Spinal cord (tissue), 10 donors: ENCODE data around the gene IQCE. TPM values are rescaled to one million over a fixed set of nuclear protein-coding genes. Genes with fewer than 3 reads are reported as not detected.

Source experiments
- DNase-seq, 6 donors: peaks; one replicate each; pipeline versions ENCODE4 v3.0.0 to v3.0.0-alpha.2; 2013 to 2015; ENCODE audit warnings: low spot score in 6 of 6, low read depth in 4 of 6
- H3K27ac ChIP-seq: one replicate; pipeline ENCODE4 v1.5.1; 2013; ENCODE audit warnings: low read depth, low read length, control low read depth
- H3K27me3 ChIP-seq: one replicate; pipeline ENCODE4 v1.6.1; 2013; ENCODE audit warnings: low read length; ENCODE audit not compliant: control insufficient read depth, insufficient read depth
- H3K36me3 ChIP-seq: one replicate; pipeline ENCODE4 v1.6.1; 2013; ENCODE audit warnings: low read length; ENCODE audit not compliant: control insufficient read depth, insufficient read depth
- H3K4me1 ChIP-seq: one replicate; pipeline ENCODE4 v1.6.1; 2013; ENCODE audit warnings: low read length; ENCODE audit not compliant: control insufficient read depth, insufficient read depth
- H3K4me3 ChIP-seq: one replicate; pipeline ENCODE4 v1.5.1; 2013; ENCODE audit warnings: low read depth, low read length, control low read depth
- H3K9me3 ChIP-seq: one replicate; pipeline ENCODE4 v1.6.1; 2013; ENCODE audit warnings: low read length; ENCODE audit not compliant: control insufficient read depth, insufficient read depth
- WGBS: methylation state at CpG from one replicate; pipeline ENCODE4 v1.1.5; 2013; ENCODE audit warnings: missing lambda C conversion rate; ENCODE audit not compliant: insufficient coverage; 5-methylcytosine and 5-hydroxymethylcytosine counted together
- polyA plus RNA-seq, 2 donors: library from polyadenylated mRNA; unstranded; fragments of 120-200 nt; gene quantifications; one replicate each; pipeline ENCODE4 v1.2.1, GENCODE V29; 2013; ENCODE audit not compliant: insufficient read length in 2 of 2
- total RNA-seq, 2 donors: library from RNA; depleted of rRNA in 1 of 2; stranded (reverse); fragments of 120-200 nt in 1 of 2; fragments of >200 nt in 1 of 2; gene quantifications; one replicate each; pipeline versions ENCODE4 v1.2.3 to v1.2.4, GENCODE V29; 2013 to 2014
- donor health status: healthy.

The IQCE gene
- total and polyA plus RNA-seq, 4 donors: 13.5 to 47.1 (median 31.7) TPM

GRCh38 chr7:2520761-2521290 is 38.0 kb upstream of the IQCE start:
- peaks cover 35% of the 10 kb centered on the region for H3K27me3 ChIP-seq
- peak overlapping the region; percentile 65 for H3K4me3 ChIP-seq
- H3K36me3 ChIP-seq: peaks cover 27% of the 10 kb centered on the region
- H3K9me3 ChIP-seq: no peaks in the 10 kb centered on the region
- peak overlapping the region; percentile 58 for H3K27ac ChIP-seq
- peaks cover 91% of the 10 kb centered on the region for H3K4me1 ChIP-seq
- DNase-seq: no peak
- 15% methylated on average over 7 of the region's 12 CpGs for WGBS

- peaks cover 35% of the 10 kb centered on the region for H3K27me3 ChIP-seq
- peak in 1 of 6 donors; percentile 38 for DNase-seq
- 5% methylated on average over 21 of the region's 21 CpGs for WGBS
- peak overlapping the region; percentile 65 for H3K4me3 ChIP-seq
- H3K36me3 ChIP-seq: peaks cover 33% of the 10 kb centered on the region
- H3K4me1 ChIP-seq: peaks cover 91% of the 10 kb centered on the region
- H3K27ac ChIP-seq: peak overlapping the region; percentile 58
- no peaks in the 10 kb centered on the region for H3K9me3 ChIP-seq
Measured at GRCh38 chr7:2521341-2521745, 37.4 kb upstream of the IQCE start.

- Histone ChIP-seq H3K27me3 (peaks cover 35% of the 10 kb centered on the region), H3K4me3 (peak overlapping the region; percentile 65), H3K9me3 (no peaks in the 10 kb centered on the region), H3K4me1 (peaks cover 91% of the 10 kb centered on the region), H3K27ac (peak overlapping the region; percentile 58), H3K36me3 (peaks cover 40% of the 10 kb centered on the region)
- DNase-seq: no peak
- WGBS: 22% methylated on average over 10 of the region's 17 CpGs
Measured at GRCh38 chr7:2521952-2522591, 36.7 kb upstream of the IQCE start.

- H3K27ac ChIP-seq: peak overlapping the region; percentile 58
- peaks cover 35% of the 10 kb centered on the region for H3K27me3 ChIP-seq
- 42% methylated on average over 19 of the region's 19 CpGs for WGBS
Measured at GRCh38 chr7:2522780-2523433, 35.9 kb upstream of the IQCE start.

GRCh38 chr7:2523461-2523936 is 35.3 kb upstream of the IQCE start:
- H3K4me1 ChIP-seq: peaks cover 91% of the 10 kb centered on the region

More at GRCh38 chr7:2522780-2523433, 35.9 kb upstream of the IQCE start:
- Histone ChIP-seq H3K9me3 (no peaks in the 10 kb centered on the region), H3K4me3 (peak overlapping the region; percentile 65), H3K4me1 (peaks cover 91% of the 10 kb centered on the region), H3K36me3 (peaks cover 47% of the 10 kb centered on the region)
- no peak for DNase-seq

GRCh38 chr7:2523941-2524807 is 34.6 kb upstream of the IQCE start:
- H3K27ac ChIP-seq: peak overlapping the region; percentile 58
- H3K27me3 ChIP-seq: peaks cover 26% of the 10 kb centered on the region
- peak in 4 of 6 donors; percentile 65 to 89 (median 80) for DNase-seq
- H3K4me3 ChIP-seq: peak overlapping the region; percentile 1
- H3K4me1 ChIP-seq: peaks cover 92% of the 10 kb centered on the region
- peaks cover 59% of the 10 kb centered on the region for H3K36me3 ChIP-seq
- WGBS: 33% methylated on average over 43 of the region's 51 CpGs
- H3K9me3 ChIP-seq: no peaks in the 10 kb centered on the region

More at GRCh38 chr7:2523461-2523936, 35.3 kb upstream of the IQCE start:
- Histone ChIP-seq H3K9me3 (no peaks in the 10 kb centered on the region), H3K4me3 (peak overlapping the region; percentile 65), H3K36me3 (peaks cover 52% of the 10 kb centered on the region), H3K27ac (peak overlapping the region; percentile 58), H3K27me3 (peaks cover 30% of the 10 kb centered on the region)
- 25% methylated on average over 21 of the region's 22 CpGs for WGBS
- peak in 2 of 6 donors; percentile 38 to 48 for DNase-seq

- peaks cover 26% of the 10 kb centered on the region for H3K27me3 ChIP-seq
Measured at GRCh38 chr7:2524808-2525657, 33.7 kb upstream of the IQCE start.

GRCh38 chr7:2525658-2526630 is 32.8 kb upstream of the IQCE start:
- peaks cover 99% of the 10 kb centered on the region for H3K4me1 ChIP-seq
- no peaks in the 10 kb centered on the region for H3K9me3 ChIP-seq
- H3K36me3 ChIP-seq: peaks cover 65% of the 10 kb centered on the region
- WGBS: 70% methylated on average over 35 of the region's 36 CpGs
- no peak overlapping the region for H3K4me3 ChIP-seq
- no peak overlapping the region for H3K27ac ChIP-seq
- H3K27me3 ChIP-seq: peaks cover 17% of the 10 kb centered on the region
- no peak for DNase-seq

More at GRCh38 chr7:2524808-2525657, 33.7 kb upstream of the IQCE start:
- Histone ChIP-seq H3K4me1 (peaks cover 99% of the 10 kb centered on the region), H3K9me3 (no peaks in the 10 kb centered on the region), H3K36me3 (peaks cover 66% of the 10 kb centered on the region), H3K27ac (peak overlapping the region; percentile 53), H3K4me3 (peak overlapping the region; percentile 1)
- WGBS: 49% methylated on average over 43 of the region's 53 CpGs
- peak in 2 of 6 donors; percentile 64 to 69 for DNase-seq
